Measurements from ENCODE around the gene GPA33. TPM values are rescaled to one million over a fixed set of nuclear protein-coding genes. Genes with fewer than 3 reads are reported as not detected.

The GPA33 gene
- total and polyA plus RNA-seq, 2 donors from 2014 or later, result 0.28 TPM; not detected in 1

- Histone ChIP-seq H3K4me1 (ENCODE audit: control insufficient read depth in 2 of 3, insufficient read depth in 2 of 3, low read depth in 1 of 3, low read length in 3 of 3) (no peaks in the 10 kb centered on the region), H3K27ac (ENCODE audit: low read depth in 2 of 2, low read length in 2 of 2) (no peak overlapping the region), H3K9ac (ENCODE audit: low read length in 3 of 3) (no peak overlapping the region), H3K4me3 (ENCODE audit: low read length in 3 of 3) (no peak overlapping the region), H3K36me3 (ENCODE audit: control insufficient read depth in 2 of 3, insufficient read depth in 3 of 3, low read length in 3 of 3) (no peaks in the 10 kb centered on the region), H3K27me3 (ENCODE audit: control insufficient read depth, insufficient read depth, low read length) (no peaks in the 10 kb centered on the region), H3K9me3 (ENCODE audit: control insufficient read depth in 2 of 3, insufficient read depth in 1 of 3, low read length in 3 of 3) (no peaks in the 10 kb centered on the region)
- intact Hi-C loops (cut with DNase I), result no loop called here
- DNase-seq (no peak), FAIRE-seq (no peak)
- no peak for TF ChIP-seq CTCF (IDR thresholded peaks at IDR 0.05; ENCODE audit: borderline replicate concordance, extremely low read depth, insufficient read depth)
These were observed 1.3 kb downstream of the GPA33 start for GRCh38 chr1:167088746-167089417.

GRCh38 chr1:167086768-167087167 is 3.4 kb downstream of the GPA33 start:
- intact Hi-C loops (cut with DNase I), result no loop called here
- H3K4me1 ChIP-seq (ENCODE audit: control insufficient read depth in 2 of 3, insufficient read depth in 2 of 3, low read depth in 1 of 3, low read length in 3 of 3), result peaks cover 0 to 4% (median 0%) of the 10 kb centered on the region in 3 donors
- no peaks in the 10 kb centered on the region for H3K27me3 ChIP-seq (ENCODE audit: control insufficient read depth, insufficient read depth, low read length)
- no peak overlapping the region for H3K27ac ChIP-seq (ENCODE audit: low read depth in 2 of 2, low read length in 2 of 2)
- no peak overlapping the region for H3K4me3 ChIP-seq (ENCODE audit: low read length in 3 of 3)
- H3K36me3 ChIP-seq (ENCODE audit: control insufficient read depth in 2 of 3, insufficient read depth in 3 of 3, low read length in 3 of 3), result no peaks in the 10 kb centered on the region
- H3K9me3 ChIP-seq (ENCODE audit: control insufficient read depth in 2 of 3, insufficient read depth in 1 of 3, low read length in 3 of 3), result no peaks in the 10 kb centered on the region
- TF ChIP-seq CTCF (IDR thresholded peaks at IDR 0.05; ENCODE audit: borderline replicate concordance, extremely low read depth, insufficient read depth), result no peak
- FAIRE-seq (no peak), DNase-seq (no peak)
- H3K9ac ChIP-seq (ENCODE audit: low read length in 3 of 3), result no peak overlapping the region

GRCh38 chr1:167086033-167086432 is 4.1 kb downstream of the GPA33 start:
- H3K9ac ChIP-seq (ENCODE audit: low read length in 3 of 3), result no peak overlapping the region
- intact Hi-C loops (cut with DNase I), result no loop called here
- no peaks in the 10 kb centered on the region for H3K9me3 ChIP-seq (ENCODE audit: control insufficient read depth in 2 of 3, insufficient read depth in 1 of 3, low read length in 3 of 3)
- peaks cover 0 to 4% (median 0%) of the 10 kb centered on the region in 3 donors for H3K4me1 ChIP-seq (ENCODE audit: control insufficient read depth in 2 of 3, insufficient read depth in 2 of 3, low read depth in 1 of 3, low read length in 3 of 3)
- FAIRE-seq, result no peak
- H3K36me3 ChIP-seq (ENCODE audit: control insufficient read depth in 2 of 3, insufficient read depth in 3 of 3, low read length in 3 of 3), result no peaks in the 10 kb centered on the region
- no peak for TF ChIP-seq CTCF (IDR thresholded peaks at IDR 0.05; ENCODE audit: borderline replicate concordance, extremely low read depth, insufficient read depth)
- no peak overlapping the region for H3K27ac ChIP-seq (ENCODE audit: low read depth in 2 of 2, low read length in 2 of 2)
- DNase-seq, result no peak
- no peak overlapping the region for H3K4me3 ChIP-seq (ENCODE audit: low read length in 3 of 3)
- no peaks in the 10 kb centered on the region for H3K27me3 ChIP-seq (ENCODE audit: control insufficient read depth, insufficient read depth, low read length)

- no peak for TF ChIP-seq CTCF (IDR thresholded peaks at IDR 0.05; ENCODE audit: borderline replicate concordance, extremely low read depth, insufficient read depth)
- Histone ChIP-seq H3K9me3 (ENCODE audit: control insufficient read depth in 2 of 3, insufficient read depth in 1 of 3, low read length in 3 of 3) (no peaks in the 10 kb centered on the region), H3K27me3 (ENCODE audit: control insufficient read depth, insufficient read depth, low read length) (no peaks in the 10 kb centered on the region), H3K27ac (ENCODE audit: low read depth in 2 of 2, low read length in 2 of 2) (no peak overlapping the region), H3K4me1 (ENCODE audit: control insufficient read depth in 2 of 3, insufficient read depth in 2 of 3, low read depth in 1 of 3, low read length in 3 of 3) (peaks cover 0 to 4% (median 0%) of the 10 kb centered on the region in 3 donors), H3K36me3 (ENCODE audit: control insufficient read depth in 2 of 3, insufficient read depth in 3 of 3, low read length in 3 of 3) (no peaks in the 10 kb centered on the region), H3K9ac (ENCODE audit: low read length in 3 of 3) (no peak overlapping the region), H3K4me3 (ENCODE audit: low read length in 3 of 3) (no peak overlapping the region)
- FAIRE-seq, result no peak
- intact Hi-C loops (cut with DNase I), result no loop called here
- DNase-seq, result no peak
These were observed 5.4 kb downstream of the GPA33 start for GRCh38 chr1:167084757-167085156.

Measured in kidney (tissue), 14 donors.